NCI-H2029 (cell line): ENCODE results near the gene BCORL1.

Experiments
- DNase-seq: peaks from one replicate; lab custom pipeline; 2025; lab: John Stamatoyannopoulos, UW

BCORL1 gene

DNA sequence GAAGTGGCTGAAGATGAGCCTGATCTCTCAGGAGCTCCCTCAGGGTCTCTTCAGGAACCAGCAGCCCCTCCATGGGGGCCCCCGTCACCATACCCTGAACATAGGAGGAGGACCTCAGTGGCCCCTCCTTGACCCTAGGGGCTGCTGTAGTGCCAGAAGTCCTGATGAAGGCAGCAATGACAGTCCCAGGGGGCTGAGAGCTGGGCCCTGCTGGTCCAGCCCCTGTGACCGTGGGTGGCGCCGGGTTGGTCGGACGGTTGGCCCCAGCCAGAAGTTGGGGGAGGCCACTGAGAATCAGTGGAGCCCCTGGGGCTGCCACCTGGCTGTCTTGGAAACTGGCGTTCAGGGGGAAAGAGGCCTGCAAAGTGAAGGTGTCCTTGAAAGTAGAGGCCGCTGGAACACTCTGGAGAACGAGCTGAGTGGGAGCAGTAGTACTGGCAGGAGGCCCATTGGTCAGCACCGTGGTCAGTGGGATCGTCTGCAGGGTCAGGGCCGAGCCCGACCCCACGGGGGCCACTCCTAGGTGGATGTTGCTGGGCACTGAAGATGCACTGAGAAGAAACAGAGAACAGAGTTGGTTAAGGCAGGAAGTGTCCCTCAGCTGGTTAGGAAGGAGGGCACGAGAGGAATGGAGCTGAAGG is 84.7 kb downstream of the BCORL1 start:
- DNase-seq: no peak

DNA sequence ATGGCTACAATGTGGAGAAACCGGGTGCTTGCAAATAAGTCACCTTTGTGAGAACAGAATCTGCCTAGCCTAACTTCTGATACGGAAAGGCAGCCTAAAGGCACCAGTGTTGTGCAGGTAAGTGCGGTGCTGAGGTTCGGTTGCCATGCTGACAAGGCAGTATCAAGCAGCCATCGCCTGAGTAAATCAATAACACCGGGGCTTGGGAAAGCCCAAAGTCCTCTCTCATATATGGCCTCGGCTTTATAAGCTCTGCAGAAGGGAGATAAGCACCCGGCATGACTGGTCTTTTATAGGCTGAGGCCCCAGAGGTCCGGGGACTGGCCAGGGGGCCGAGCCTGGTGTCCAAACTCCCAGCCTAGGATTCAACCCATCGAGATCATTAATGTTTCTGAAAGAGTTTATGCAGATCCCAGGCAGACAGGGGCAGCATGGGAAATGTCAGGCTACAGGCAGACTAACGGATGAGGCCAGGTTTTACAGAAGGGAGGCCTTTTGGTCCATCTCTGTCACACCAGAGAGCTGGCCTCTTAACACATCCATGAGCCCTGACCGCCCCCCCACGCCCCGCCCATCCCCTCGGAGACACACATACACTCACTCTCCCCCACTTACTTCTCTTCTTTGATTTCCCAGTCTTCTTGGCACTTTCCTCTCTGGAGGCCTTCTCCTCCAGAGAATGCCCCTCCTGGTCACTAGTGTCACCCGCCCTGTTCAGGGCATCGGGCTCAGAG is 89.3 kb downstream of the BCORL1 start:
- DNase-seq: no peak

DNA sequence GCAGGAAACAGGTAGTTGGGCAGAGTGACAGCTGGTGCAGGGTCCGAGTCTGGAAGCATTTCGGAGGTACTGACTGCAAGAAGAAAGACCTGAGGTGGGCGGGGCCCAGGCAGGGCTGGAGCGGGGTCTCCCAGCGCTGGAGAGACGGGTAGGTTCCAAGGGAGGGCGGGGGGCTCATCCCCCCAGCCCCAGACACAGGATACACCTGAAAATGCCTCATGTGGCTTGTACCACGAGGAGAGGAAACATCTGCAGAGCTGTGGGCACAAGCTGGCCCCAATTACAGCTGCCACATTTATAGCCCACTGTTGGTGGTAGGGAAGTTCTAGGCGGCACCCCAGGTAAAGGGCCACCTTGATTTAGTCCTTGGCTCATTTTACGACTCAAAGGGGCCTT is 89.9 kb downstream of the BCORL1 start:
- DNase-seq: no peak

DNA sequence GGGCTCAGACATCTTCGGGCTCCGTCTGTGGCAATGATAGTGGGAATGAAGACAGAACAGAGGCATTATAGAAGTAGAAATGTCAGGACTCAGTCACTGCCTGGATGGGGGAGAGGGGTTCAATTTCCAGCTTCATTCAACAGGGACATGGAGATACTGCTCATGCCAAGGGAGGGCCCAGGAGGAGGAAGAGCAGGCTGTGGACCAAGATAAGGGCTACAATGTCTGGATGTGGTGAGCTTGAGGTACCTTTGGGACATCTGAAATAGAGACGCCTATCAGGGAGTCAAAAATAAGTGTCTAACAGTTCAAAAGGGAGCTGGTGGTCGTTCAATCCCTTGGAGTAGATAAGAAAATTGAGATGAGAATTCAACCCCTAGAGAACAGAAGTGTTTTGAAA is 93.3 kb downstream of the BCORL1 start:
- no peak for DNase-seq

DNA sequence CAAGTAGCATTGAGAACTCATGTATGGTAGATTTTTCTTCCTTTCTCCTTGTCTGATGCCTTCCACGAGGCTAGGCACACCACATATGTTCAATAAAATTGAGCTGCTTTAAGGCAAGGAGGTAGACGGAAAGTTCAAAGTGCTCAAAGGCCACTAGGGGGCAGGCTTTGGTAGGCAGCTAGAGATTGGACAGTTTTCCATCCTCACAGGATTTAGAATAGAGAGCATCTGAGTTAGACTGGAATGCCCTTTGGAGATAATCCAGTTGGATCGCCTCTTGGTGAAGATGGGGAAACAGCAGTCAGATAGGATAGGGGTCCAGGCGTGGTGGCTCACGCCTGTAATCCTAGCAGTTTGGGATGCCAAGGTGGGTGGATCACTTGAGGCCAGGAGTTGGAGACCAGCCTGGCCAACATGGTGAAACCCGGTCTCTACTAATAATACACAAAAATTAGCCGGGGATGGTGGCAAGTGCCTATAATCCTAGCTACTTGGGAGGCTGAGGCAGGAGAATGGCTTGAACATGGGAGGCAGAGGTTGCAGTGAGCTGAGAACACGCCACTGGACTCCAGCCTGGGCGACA is 97.5 kb downstream of the BCORL1 start:
- peak; percentile 23 for DNase-seq

DNA sequence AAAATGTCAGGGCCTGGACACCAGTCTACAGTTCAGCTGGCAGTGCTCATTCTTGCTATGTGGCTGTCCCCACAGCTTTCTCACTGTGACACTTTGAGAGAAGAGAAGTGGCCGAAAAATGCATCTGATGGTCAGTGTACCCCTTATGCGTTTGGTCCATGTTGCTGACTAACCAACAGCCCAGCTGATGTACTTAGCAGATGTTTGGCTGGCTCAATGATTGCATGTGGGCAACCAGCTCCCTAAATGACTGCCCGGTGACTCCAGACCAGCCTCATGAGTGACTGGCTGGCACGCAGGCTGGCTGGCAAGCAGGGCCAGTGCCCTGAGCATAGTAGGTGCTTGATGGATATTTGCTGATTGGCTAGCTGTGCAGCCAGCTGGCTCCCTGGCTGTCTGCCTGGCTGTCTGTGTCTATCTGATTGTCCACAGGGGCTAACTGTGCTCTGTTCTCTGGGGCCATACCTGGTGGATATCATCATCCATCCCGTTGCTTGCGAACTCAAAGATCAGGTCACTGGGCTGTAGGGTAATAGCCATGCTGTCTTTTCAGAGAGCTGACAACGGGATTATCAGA is 98.4 kb downstream of the BCORL1 start:
- no peak for DNase-seq

DNA sequence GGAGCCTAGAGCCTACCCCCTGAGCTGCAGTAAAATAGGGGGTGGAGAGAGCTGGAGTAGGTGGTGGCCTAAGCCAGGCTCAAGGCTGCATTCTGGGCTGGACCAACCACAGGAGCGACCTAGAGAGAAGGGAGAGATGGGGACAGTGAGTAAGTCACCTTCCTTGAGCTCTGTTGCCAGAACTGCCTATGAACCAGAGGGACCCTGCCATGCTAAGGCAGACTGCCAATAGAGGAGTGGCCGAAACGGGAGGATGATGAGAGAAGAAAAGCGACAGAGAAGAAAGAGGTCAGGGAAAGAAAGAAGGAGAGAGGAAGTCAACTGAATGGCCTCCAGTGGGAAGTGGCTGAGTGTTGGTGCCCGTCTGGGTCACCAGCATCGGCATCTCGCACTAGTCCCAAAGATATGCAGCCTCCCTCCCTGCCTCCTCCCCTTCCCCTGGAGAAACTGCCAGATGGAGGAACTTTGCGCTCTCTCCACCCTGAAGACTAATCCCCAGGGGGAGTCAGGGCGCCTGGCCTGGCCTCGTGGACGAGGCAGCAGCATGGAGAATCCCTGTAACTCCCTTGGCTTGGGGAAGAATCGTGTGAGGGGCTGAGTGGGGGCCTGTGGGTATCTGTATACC is 99.1 kb downstream of the BCORL1 start:
- DNase-seq: no peak

DNA sequence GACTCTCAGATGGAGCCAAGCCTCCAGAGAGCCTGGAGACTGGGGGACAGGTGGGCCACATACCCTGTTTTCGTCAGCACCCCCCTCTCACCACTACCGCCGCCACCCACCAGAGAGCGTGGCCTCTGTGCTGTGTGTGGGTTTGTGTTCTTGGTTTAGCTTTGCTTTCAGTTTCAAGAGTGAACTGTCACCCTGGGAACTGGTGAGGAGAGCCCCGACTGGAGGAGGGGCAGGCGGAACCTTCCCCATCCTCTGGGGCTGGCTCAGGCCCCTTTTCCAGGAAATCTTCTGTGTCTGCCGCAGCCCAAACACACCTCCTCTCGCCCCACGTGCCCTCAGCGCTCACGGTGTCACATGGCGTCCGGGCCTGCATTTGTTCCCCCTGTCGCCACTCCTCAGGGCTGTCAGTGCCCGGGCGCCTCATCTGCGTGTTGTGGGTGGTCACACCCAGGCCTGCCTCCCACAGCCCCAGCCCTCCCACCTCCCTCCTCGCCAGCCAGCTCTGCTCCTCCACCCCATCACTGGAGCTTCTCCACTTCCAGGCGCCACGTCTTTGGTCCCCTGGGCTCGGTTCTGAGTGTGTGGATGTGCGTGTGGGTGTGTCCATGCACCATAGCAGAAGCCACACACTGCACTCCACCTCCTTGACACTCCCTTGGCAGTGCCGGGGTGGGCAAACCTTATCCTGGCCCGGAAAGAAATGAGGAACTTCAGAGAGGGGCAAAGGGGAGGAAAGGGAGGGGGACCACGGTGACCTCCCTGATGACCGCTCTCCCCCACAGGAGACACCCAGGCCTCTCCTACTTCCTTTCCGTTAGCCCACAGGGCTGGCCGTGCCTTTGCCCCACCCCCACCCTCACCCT is 100.0 kb downstream of the BCORL1 start:
- DNase-seq: no peak

DNA sequence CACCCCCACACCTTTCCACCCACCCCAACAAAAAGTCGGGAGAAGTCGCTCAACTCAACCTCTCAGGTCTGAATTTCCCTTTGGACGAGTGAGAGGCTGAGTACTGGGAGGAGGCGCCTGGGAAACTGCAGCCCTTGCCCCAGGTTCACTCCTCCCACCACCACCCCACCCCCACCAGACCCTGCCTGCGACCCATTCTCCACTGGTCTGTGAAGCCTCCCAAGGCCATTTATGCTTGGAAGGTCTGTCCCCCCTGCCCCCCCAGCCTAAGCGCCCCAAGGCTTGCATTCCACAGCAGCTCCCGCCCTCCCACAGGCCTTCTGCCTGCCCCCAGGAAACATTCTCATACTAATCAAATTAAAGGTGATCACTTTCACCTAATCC is 100.7 kb downstream of the BCORL1 start:
- DNase-seq: no peak

DNA sequence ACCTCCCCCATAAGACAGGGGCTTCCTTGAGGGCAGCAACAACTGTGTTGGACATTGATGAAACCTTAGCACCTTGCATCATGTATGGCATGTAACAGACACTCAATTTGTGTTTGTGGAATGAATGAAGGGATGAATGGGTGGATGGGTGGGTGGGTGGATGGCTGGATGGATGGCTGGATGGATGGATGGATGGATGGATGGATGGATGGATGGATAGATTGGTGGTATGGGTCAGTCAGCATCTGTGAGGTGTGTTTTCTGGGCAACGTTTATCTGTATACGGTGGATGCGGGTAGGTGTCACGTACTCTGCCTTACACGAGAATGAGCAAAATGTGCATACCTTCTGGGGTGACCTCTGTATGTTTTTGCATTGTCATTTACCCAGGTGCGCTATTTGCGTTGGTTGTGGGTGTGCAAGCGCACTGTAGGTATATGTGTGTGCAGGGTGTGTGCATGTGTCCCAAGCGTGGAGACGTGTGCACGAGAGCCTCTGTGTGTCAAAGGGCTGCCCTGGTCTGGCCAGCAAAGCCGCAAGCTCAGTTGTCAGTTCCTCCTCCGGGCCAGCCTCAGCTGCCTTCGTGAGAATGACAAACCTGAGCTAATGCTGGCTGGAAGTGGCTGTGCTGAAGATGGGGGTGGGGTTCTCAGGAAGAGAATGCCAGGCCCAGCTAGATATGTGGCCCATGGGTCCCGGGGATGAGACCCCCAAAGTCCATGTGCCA is 101.4 kb downstream of the BCORL1 start:
- DNase-seq: no peak

DNA sequence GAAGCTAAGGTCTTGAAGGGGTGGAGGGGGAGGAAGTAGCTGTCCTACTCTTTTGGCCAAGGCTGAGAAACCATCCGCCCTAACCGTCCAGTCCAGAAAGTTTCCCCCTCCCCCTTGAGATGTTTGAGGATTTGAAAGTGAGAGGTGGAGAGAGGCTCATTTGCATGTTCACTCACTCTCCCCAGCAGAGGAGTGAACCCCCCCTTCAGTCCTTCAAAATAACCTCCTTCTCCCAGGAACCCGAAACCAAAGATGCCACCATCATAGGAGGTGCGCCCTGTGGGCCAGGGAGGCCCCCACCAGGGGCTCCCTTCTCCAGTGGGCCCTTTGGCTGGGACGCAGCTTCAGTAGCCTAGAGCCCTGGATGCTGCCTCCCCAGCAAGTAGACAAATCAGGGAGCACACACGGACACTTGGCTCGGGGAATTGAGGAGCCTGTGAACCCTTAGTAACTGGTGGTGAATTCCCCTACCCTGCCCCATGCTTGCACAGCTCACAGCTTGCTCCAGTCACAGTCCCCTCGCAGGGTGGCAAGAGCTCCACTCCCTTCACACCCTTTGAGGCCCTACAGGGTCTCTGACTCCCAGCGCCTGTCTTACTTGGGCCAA is 102.3 kb downstream of the BCORL1 start:
- no peak for DNase-seq

DNA sequence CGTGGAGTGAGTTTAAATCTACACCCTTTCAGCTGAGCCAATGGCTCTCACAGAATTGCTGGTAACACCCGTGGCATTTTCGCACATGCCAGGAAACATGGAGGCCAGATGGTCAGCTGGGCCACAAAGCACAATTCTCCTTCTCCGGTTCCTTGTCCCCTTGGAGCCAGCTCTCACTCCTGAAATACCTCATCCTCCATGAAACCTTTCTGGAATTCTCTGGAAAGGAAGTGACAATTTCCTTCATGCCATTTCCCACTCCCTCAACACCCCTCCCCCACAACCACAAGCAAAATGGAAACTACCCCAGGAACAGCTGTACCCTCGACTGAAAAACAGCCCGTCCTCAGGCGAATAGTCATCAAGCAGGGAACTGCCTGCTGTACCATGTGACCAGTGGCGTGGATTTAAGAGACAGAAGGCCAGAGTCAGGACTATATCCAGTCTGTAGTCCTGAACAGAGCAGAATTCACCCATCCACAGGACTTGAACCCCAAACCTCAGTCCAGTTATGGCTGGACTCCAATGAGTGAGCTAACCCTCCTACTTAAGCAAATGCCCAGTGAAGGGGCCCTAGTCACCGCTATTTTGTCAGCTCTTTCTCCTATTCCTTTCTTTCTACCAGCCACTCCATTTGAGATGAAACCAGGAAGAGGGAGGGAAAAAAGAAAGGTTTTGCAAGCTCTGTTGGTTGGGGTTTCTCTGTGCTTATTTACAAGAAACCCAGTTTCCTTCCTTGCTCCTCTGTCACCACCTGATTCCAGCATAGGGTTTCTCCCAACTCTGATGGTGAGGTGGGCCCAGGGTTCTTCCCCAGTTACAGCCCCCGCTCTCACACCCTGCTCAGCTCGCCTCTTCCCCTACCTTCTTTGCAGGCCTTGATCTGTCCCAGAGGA is 103.4 kb downstream of the BCORL1 start:
- DNase-seq: no peak

DNA sequence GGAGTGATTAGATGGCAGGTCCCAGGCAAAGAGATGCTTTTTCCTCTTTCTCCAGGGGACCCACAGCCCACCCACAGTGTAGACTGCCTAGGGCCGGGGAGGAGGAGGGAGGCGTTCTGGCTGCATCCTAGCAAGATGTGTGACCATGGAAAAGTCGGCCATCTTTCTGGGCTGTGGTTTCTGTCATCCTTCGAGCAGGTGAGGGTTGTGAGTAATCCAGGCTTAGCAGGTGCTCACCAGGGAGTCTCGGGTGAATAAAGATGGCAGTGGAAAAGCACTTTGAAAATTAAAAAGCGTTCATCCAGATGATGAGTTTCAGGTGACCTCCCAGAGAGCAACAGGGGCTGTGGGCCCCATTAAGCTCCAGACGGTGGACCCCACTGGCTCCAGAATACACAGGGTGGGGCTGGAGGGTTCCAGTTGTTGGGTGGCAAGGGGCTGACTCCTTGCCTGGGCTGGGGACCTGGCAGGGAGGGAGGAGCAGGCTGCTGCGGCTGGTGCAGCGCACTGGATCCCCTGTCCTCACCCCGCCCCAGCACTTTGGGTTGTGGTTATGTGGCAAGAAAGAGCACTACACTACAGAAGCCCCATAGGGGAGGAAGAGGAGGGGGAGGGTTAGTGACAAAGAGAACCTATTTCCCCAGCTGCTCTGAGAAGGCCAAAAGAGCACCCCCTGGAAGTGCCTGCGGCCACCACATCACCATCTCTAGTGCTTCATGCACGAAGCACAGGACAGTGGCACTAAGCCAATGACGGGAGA is 104.2 kb downstream of the BCORL1 start:
- DNase-seq: no peak

DNA sequence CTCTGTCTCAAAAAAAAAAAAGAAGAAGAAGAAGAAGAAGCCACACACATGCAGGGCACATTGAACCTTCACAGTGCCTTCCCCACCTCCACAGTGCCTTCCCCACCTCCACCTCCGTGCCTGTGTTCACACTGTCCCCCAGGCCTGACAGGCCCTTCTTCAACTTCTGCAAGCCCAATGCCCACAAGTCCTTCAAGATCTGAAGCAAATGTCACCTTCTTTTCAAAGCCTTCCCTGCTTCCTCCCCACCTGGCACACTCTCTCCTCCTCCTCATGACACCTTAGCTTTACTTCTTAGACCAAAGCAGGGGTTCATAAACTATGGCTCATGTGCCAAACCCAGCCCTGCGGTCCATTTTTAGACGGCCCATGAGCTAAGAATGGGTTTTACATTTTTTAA is 107.9 kb downstream of the BCORL1 start:
- no peak for DNase-seq

DNA sequence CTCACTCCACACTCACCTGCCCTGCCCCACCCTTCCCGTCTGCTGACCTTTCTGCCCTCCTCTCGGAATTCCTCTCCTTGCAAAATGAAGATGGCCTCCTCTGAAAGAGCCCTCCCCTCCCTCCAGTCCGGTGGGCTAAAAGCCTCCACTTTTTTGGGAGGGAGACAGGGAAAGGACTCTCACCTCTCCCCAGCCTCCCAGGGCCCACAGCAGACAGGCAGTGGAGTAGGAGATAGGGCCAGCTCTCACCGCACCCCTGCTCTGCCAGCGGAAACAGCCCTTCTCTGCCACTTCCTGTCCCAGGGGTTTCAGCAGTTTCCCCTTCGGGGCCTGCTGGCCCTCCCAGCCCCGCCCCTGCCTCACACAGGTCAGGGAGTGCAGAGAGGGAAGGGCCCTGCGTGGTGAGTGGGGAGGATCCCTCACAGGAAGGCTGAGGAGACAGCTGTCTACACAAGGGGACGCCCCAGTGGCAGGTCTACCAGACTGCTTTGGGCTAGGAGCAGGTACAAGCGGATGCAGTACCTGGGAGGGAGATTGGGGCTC is 109.6 kb downstream of the BCORL1 start:
- no peak for DNase-seq

DNA sequence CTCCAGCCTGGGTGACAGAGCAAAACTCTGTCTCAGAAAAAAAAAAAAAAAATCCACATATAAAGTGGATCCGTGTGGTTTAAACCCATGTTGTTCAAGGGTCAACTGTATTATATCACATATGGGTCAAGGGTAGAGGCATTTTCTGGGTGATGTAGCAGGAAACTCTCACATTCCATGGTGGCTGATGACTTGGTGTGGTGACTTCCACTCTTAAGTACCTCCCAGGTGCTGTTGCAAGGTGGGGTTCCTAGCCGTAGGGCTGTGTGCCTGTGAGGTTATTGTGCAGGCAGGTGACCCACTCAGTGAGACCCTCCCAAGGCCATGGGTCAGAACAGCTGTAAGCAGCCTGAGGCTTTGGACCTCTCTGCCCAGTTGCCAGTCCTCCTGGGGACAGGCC is 110.8 kb downstream of the BCORL1 start:
- no peak for DNase-seq

DNA sequence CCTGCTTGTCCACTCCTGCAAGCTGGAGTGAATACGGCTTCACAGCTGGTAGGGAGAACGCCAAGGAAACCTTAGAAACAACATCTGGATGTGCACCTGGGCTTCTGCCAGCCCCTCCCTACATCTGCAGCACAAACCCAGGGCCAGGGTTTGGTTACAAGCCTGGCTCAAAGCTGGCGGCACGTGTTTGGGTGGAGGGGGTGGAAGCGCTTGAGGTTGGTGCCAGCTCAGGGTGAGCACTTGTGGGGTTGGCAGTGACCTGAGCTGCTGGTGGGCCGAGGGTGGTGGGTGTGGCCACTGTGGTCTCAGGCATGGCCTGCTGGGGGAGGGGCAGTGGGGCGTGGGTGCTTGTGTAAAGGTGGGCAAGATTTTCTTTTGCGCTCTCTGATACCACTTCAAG is 112.3 kb downstream of the BCORL1 start:
- DNase-seq: peak; percentile 75

DNA sequence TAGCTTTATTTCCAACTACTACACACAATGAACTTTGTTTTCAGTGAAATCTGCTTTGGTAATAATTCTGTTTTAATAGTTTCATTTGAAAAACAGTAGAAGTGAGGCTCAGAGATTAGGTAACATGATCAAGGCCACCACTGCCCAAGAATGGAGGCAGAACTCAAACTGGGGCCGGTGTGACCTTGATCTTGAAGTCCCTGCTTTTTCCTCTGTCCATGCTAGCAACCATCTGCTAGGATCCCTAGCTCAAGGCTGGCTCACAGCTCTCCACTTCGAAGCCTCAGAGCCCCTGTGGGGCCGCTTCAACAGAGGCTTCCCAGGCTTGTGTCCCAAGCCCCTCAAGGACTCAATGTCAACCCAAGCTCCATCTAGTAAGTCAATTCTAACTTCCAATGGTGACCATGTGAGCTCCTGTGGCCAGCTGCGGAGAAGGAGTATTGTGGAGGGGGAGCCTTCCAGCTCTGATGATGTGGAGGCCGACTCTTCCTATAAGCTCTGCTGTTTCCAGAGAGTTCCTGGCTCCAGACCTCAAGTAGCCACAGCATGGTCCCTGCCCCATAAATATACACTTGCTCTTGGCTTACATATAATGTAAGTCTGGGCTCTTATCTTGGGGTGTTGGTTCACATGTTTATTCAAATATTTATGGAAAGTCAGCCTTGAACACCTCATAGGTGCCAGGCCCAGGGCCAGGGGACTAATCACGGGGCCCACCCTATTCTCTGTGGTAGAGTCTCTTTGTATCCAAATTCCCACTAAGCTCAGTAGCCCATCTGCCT is 113.0 kb downstream of the BCORL1 start:
- no peak for DNase-seq
